Measurements from ENCODE around the gene MRPS17.
"Not testable (repeated sequence)": the region's sequence is repeated elsewhere in the genome, so short reads cannot be mapped to it uniquely, and the experiment has no call there.

The MRPS17 gene

GRCh38 chr7:55951637-55952351 is at the start of gene MRPS17:
Gene MRPS17 (plus strand): TSS chr7:55951877. CDS start chr7:55953196, 1,319 bp downstream.
- DNase-seq (ENCODE audit: low read depth): peak; percentile 67

DNA sequence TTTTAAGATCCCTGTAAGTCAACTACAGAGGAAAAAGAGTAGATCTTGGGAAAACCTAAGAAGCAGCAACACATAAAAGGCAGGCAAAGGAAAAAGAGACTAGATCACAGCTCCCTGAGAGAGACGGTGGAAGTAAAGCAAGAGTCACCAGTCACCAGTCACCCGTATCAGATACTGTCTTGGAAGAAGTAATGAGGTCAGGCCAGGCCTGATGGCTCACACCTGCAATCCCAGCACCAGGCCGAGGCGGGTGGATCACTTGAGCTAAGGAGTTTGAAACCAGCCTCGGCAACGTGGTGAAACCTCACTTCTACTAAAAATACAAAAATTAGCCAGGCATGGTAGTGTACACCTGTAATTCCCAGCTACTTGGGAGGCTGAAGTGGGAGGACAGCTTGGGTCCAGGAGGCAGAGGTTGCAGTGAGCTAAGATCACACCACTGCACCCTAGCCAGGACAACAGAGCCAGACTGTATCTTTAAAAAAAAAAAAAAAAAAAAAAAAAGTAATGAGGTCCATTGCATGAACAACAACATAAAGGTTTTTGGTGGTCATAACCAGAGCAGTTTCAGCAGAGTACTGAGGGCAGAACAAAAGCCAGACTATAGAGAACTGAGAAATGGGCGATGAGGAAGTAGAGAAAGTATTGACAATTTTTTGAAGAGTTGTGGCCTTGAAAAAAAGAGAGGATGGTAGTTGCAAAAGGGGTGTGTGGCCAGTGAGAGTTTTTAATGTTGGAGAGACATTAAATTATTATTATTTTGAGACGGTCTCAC is 47.5 kb upstream of the MRPS17 start:
- DNase-seq (ENCODE audit: low read depth): no peak

- DNase-seq (ENCODE audit: low read depth): no peak
These were observed 38.9 kb upstream of the MRPS17 start for GRCh38 chr7:55912748-55913158.

- DNase-seq (ENCODE audit: low read depth): no peak
These were observed 33.9 kb upstream of the MRPS17 start for GRCh38 chr7:55917771-55918170.

- no peak for DNase-seq (ENCODE audit: low read depth)
These were observed 23.5 kb upstream of the MRPS17 start for GRCh38 chr7:55928006-55928767.

GRCh38 chr7:55931421-55932151 is 20.1 kb upstream of the MRPS17 start:
- no peak for DNase-seq (ENCODE audit: low read depth)

GRCh38 chr7:55939514-55940123 is 12.1 kb upstream of the MRPS17 start:
- no peak for DNase-seq (ENCODE audit: low read depth)

DNA sequence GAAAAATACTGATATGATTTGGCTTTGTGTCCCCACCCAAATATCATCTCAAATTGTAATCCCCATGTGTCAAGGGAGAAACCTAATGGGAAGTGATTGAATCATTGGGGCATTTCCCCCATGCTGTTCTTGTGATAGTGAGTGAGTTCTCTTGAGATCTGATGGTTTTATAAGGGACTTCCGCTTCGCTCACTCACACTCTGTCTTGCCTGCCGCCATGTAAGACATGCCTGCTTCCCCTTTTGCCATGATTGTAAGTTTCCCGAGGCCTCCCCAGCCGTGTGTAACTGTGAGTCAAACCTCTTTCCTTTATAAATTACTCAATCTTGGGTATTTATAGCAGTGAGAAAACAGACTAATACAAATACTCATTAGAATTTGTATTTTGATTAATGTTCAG is 5.1 kb upstream of the MRPS17 start:
- no peak for DNase-seq (ENCODE audit: low read depth)

DNA sequence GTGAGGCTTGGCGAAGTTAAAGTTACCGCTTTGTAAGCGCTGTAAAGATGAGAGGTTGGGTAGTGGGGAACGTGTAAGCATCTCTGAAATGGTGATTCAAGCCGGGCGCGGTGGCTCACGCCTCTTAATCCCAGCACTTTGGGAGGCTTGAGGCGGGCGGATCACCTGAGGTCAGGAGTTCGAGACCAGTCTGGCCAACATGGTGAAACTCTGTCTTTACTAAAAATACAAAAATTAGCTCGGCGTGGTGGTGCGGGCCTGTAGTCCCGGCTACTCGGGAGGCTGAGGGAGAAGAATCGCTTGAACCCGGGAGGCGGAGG is 635 bp downstream of the MRPS17 start:
- not testable (repeated sequence) for DNase-seq (ENCODE audit: low read depth)

DNA sequence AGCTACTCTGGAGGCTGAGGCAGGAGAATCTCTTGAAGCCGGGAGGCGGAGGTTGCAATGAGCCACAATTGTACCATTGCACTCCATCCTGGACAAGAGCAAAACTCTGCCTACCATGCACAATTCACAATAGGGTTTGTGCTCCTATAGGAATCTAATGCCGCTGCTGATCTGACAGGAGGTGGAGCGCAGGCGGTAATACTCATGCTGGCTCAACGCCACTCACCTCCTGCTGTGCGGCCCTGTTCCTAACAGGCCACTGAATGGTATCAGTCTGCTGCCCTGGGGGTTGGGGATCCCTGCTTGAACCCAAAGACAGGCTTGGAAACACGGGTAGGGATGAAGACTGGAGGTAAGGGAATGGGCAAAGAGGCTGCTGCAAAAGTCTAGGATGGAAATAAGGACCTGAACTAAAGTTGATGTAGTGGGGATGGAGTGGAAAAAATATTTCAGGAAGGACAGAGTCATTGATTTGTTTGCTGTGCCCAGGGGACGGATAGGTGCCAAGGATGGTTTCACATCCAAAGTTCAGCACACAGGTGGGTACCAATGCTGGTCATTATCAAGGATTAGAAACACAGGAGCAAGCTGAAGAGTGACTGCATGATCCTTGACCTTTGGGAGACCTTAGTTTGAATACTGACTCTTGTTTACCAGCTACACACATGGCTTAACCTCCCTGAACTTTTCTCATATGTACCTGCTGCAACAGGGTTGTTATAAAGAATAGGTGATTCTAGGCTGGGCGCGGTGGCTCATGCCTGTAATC is 2.2 kb downstream of the MRPS17 start:
- DNase-seq (ENCODE audit: low read depth): no peak

DNA sequence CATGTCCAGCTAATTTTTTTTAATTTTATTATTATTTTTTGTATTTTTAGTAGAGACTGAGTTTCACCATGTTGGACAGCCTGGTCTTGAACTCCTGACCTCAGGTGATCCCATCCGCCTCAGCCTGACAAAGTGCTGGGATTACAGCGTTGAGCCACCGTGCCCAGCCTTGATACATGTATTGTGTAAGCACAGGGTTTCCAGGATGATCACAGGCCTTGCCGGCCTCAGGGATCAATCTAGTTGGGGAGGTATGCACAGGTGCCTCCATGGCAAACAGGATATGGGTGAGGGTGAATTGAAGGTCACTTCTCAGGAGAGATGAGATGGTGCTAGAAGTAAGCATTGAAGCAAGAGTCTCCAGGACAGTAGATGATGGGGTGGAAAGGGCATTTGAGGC is 5.5 kb downstream of the MRPS17 start:
- DNase-seq (ENCODE audit: low read depth): no peak

DNA sequence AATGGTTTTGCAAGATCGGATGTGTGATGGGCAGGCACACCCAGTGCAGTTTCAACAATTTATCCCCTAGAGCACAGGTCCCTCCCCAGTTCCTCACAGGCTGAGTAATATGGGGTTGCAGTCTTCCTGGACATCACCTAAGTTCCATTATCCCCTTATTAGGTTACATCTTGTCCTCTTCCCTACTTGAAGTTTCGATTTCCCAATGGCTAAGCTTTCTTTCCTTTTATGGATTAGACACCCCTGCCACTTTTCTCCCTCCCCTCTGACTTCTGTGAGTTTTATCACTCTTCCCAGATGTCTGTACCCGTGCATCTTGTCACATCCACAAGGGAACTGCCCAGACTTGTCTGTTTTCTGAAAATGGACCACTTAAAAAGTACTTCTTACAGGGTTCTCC is 10.3 kb downstream of the MRPS17 start:
- no peak for DNase-seq (ENCODE audit: low read depth)

GRCh38 chr7:55963584-55964168 is 12.0 kb downstream of the MRPS17 start:
- DNase-seq (ENCODE audit: low read depth): no peak

GRCh38 chr7:55964261-55965099 is 12.8 kb downstream of the MRPS17 start, which contains the start of gene NIPSNAP2:
Gene NIPSNAP2 (plus strand): TSS chr7:55964585. CDS start chr7:55964610, 25 bp downstream.
- DNase-seq (ENCODE audit: low read depth): peak; percentile 20

DNA sequence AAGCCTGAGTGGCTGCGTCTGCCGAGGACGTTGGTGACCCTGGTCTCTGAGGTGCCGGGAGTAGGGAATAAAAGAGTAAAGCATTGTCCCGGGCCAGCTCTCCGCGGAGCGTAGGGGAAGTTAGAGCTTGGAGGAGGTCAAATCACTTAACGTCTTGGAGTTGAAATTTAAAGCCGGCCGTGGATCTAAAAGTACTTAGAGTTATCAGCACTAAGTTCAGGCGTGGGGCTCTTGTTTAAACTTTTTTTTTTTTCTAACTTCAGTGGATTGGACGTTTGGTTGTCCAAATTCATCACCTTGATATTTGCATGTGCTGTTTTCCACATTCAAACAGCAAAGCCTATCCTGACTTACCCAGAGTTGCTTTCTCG is 13.4 kb downstream of the MRPS17 start:
- DNase-seq (ENCODE audit: low read depth): no peak

DNA sequence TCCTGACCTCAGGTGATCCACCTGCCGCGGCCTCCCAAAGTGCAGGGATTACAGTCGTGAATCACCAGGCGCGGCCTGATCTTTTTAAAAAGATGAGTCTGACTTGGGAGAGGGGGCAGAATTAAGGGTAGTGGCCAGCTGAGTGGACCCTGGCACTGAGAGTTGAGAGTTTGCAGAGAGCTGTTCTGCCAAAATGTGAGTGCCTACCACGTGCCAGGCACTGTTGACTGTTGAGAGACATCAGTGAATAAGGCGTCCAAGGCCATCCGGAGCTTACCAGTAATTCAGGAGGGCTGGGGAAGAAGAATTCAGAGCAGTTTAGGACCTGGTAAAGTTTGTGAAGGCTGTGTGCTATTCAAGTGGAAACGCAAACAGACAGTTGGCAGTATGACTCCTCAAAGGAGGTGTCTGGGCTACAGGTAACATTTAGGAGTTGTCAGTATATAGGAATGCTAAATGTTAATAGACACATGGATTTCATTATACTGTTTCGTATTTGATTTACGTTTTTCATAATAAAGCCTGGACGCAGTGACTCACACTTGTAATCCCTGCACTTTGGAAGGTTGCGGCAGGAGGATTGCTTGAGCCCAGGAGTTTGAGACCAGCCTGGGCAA is 14.2 kb downstream of the MRPS17 start:
- no peak for DNase-seq (ENCODE audit: low read depth)

DNA sequence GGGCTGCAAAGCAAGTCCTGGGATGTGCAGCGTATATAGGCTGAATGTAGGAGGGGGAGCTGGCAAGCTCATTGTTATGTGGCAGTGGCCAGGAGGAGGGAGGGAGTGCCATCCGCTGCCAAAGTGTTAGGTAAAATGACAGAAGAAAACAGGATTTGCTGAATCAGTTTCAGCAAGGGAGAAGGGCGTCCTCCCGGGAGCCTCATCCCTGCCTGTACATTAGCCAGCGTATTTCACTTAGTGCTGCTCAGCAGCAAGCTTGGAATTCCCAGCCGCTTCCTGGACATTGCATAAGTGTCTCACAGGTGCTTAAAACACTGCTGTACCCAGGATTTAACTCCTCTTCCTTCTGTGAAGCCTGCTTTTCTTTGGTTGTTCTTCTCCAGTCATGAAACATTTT is 15.2 kb downstream of the MRPS17 start:
- no peak for DNase-seq (ENCODE audit: low read depth)

DNA sequence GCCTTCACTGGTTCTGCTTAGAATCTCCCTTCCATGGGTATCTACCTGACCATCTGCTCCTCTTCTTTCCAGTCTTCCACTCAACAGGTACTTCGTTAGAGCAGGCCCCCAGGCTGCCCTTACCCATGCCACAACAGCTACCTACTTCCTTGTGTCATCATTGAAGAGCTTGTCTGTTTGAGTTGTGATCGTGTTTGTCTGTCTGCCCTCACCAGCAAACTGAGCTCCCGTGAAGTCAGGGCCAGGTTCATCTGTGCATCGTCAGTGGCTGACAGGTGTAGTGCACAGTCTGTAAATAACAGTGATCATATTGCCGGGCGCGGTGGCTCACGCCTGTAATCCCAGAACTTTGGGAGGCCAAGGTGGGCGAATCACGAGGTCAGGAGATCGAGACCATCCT is 17.7 kb downstream of the MRPS17 start:
- DNase-seq (ENCODE audit: low read depth): no peak

GRCh38 chr7:55970561-55970960 is 18.9 kb downstream of the MRPS17 start:
- no peak for DNase-seq (ENCODE audit: low read depth)

All from stromal cell of bone marrow (primary cell).